ENCODE measurements around the gene EHD2. TPM values are rescaled to one million over a fixed set of nuclear protein-coding genes. Genes with fewer than 3 reads are reported as not detected.

EHD2 gene
- total and polyA plus RNA-seq, 3 experiments from 2014 or later: 0.07 TPM; not detected in 2

- Mint-ChIP-seq H3K4me1 (peaks cover 19 to 26% (median 21%) of the 10 kb centered on the region in 3 donors), H3K36me3 (peaks cover 5 to 70% (median 17%) of the 10 kb centered on the region in 3 donors), H3K27me3 (no peaks in the 10 kb centered on the region), H3K27ac (no peak overlapping the region), H3K9me3 (no peaks in the 10 kb centered on the region), H3K4me3 (no peak overlapping the region)
- H3K9me3 ChIP-seq (ENCODE audit: low read length): no peaks in the 10 kb centered on the region
- no peaks in the 10 kb centered on the region for H3K27me3 ChIP-seq (ENCODE audit: insufficient read depth, low read length, poor library complexity, severe bottlenecking)
- no peak for DNase-seq
- H3K36me3 ChIP-seq (ENCODE audit: insufficient read depth, low read length): peaks cover 71% of the 10 kb centered on the region
- H3K4me1 ChIP-seq (ENCODE audit: insufficient read depth, low read length): peaks cover 35% of the 10 kb centered on the region
- H3K4me3 ChIP-seq (ENCODE audit: low read length): no peak overlapping the region
- H3K27ac ChIP-seq (ENCODE audit: low read depth, low read length): no peak overlapping the region
- ChIA-PET CTCF (interaction anchor here (1.0 kb wide), 1 partner anchor 17 kb away, joined by 3 read pairs; no protein-coding TSS in a partner anchor), POLR2A (no interaction called here)
Measured at GRCh38 chr19:47750752-47751151, 37.5 kb downstream of the EHD2 start.

GRCh38 chr19:47752440-47753211, 39.4 kb downstream of the EHD2 start:
- H3K9me3 Mint-ChIP-seq: no peaks in the 10 kb centered on the region
- H3K4me1 Mint-ChIP-seq: peaks cover 14 to 19% (median 16%) of the 10 kb centered on the region in 3 donors
- H3K36me3 Mint-ChIP-seq: peaks cover 5 to 82% (median 20%) of the 10 kb centered on the region in 3 donors

DNA sequence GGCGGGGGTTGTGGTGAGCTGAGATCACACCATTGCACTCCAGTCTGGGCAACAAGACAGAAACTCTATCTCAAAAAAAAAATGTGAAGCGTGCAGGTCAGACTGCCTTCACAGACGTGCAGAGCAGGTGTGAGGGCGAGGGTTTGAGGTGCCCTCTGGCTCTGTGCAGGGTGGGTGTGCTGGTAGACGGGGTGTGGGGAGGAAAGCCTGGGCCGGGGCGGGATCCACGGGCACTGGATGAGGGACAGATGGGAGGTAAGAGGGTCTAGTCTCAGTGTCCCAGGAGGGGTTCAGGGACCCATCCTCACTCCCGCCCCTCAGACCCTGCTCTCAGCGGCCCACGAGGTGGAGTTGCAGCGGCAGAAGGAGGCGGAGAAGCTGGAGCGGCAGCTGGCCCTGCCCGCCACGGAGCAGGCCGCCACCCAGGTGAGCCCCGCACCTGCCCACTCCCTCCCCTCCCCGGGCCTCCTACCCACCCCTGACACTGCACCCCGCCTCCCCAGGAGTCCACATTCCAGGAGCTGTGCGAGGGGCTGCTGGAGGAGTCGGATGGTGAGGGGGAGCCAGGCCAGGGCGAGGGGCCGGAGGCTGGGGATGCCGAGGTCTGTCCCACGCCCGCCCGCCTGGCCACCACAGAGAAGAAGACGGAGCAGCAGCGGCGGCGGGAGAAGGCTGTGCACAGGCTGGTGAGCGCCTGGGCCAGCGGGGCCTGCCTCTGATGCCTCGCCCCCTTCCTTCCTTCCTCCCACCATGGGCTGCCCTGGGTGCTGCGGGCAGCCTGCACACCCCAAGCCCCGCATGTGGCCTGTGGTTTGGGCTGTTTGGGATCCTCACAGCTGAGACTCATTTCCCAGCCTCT, 41.2 kb downstream of the EHD2 start:
- ChIA-PET POLR2A (interaction anchor here (1.9 kb wide), 1 partner anchor 9 kb away, joined by 7 read pairs; the partner anchor contains the start of gene NOP53), CTCF (no interaction called here)
- H3K4me3 Mint-ChIP-seq: peak overlapping the region in 1 of 7 donors; percentile 24
- Histone ChIP-seq H3K4me1 (ENCODE audit: insufficient read depth, low read length) (peaks cover 7% of the 10 kb centered on the region), H3K4me3 (ENCODE audit: low read length) (no peak overlapping the region), H3K27ac (ENCODE audit: low read depth, low read length) (no peak overlapping the region), H3K9me3 (ENCODE audit: low read length) (no peaks in the 10 kb centered on the region), H3K27me3 (ENCODE audit: insufficient read depth, low read length, poor library complexity, severe bottlenecking) (no peaks in the 10 kb centered on the region), H3K36me3 (ENCODE audit: insufficient read depth, low read length) (peaks cover 70% of the 10 kb centered on the region)
- peaks cover 0 to 3% (median 0%) of the 10 kb centered on the region in 5 donors for H3K9me3 Mint-ChIP-seq
- no peaks in the 10 kb centered on the region for H3K27me3 Mint-ChIP-seq
- peaks cover 9 to 84% (median 24%) of the 10 kb centered on the region in 3 donors for H3K36me3 Mint-ChIP-seq
- H3K27ac Mint-ChIP-seq: peak overlapping the region in 1 of 8 donors; percentile 54
- no peak for DNase-seq
- H3K4me1 Mint-ChIP-seq: peaks cover 1 to 5% (median 5%) of the 10 kb centered on the region in 3 donors

More at GRCh38 chr19:47752440-47753211, 39.4 kb downstream of the EHD2 start:
- peak overlapping the region in 1 of 7 donors; percentile 27 for H3K4me3 Mint-ChIP-seq
- Histone ChIP-seq H3K36me3 (ENCODE audit: insufficient read depth, low read length) (peaks cover 79% of the 10 kb centered on the region), H3K27me3 (ENCODE audit: insufficient read depth, low read length, poor library complexity, severe bottlenecking) (no peaks in the 10 kb centered on the region), H3K27ac (ENCODE audit: low read depth, low read length) (no peak overlapping the region), H3K9me3 (ENCODE audit: low read length) (no peaks in the 10 kb centered on the region), H3K4me3 (ENCODE audit: low read length) (no peak overlapping the region), H3K4me1 (ENCODE audit: insufficient read depth, low read length) (peaks cover 23% of the 10 kb centered on the region)
- ChIA-PET POLR2A (no interaction called here), CTCF (no interaction called here)
- DNase-seq: no peak
- no peaks in the 10 kb centered on the region for H3K27me3 Mint-ChIP-seq
- peak overlapping the region in 1 of 8 donors; percentile 33 for H3K27ac Mint-ChIP-seq

DNA sequence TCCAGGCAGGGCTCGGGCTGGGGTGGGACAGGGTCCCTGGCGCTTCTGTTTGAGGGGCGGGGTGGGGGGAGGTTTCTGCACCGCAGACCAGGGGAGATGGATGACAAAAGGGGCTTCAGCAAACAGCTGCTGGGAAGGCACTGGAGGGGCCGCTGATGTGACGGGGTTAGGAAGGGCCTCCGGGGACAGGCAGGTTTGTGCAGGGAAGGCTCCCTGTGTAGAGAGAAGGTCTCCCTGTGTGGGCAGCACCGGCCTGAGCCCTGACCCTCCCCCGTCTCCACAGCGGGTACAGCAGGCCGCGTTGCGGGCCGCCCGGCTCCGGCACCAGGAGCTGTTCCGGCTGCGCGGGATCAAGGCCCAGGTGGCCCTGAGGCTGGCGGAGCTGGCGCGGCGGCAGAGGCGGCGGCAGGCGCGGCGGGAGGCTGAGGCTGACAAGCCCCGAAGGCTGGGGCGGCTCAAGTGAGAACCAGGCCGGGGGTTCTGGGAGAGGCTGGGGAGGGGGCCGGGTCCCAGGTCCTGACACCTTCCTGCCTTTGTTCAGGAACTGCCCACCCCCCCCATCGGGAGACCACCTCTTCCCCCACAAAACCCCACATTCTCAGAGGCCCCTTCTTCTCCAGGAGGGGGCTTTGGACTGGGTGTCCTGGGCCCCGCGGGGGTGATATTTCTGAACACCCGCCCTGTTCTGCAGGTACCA, 42.0 kb downstream of the EHD2 start:
- H3K4me3 Mint-ChIP-seq: no peak overlapping the region
- H3K4me3 ChIP-seq (ENCODE audit: low read length): no peak overlapping the region
- H3K9me3 ChIP-seq (ENCODE audit: low read length): no peaks in the 10 kb centered on the region
- CTCF ChIA-PET: no interaction called here
- H3K36me3 ChIP-seq (ENCODE audit: insufficient read depth, low read length): peaks cover 63% of the 10 kb centered on the region
- peaks cover 0 to 5% (median 3%) of the 10 kb centered on the region in 3 donors for H3K4me1 Mint-ChIP-seq
- no peaks in the 10 kb centered on the region for H3K4me1 ChIP-seq (ENCODE audit: insufficient read depth, low read length)
- DNase-seq: no peak
- POLR2A ChIA-PET: interaction anchor here (1.9 kb wide), 1 partner anchor 10 kb away, joined by 7 read pairs; the partner anchor contains the start of gene NOP53
- peaks cover 9 to 77% (median 24%) of the 10 kb centered on the region in 3 donors for H3K36me3 Mint-ChIP-seq
- peaks cover 0 to 3% (median 0%) of the 10 kb centered on the region in 5 donors for H3K9me3 Mint-ChIP-seq
- H3K27ac Mint-ChIP-seq: no peak overlapping the region
- H3K27me3 ChIP-seq (ENCODE audit: insufficient read depth, low read length, poor library complexity, severe bottlenecking): no peaks in the 10 kb centered on the region
- H3K27me3 Mint-ChIP-seq: no peaks in the 10 kb centered on the region
- H3K27ac ChIP-seq (ENCODE audit: low read depth, low read length): no peak overlapping the region

- no peak for DNase-seq
- peaks cover 0 to 3% (median 0%) of the 10 kb centered on the region in 5 donors for H3K9me3 Mint-ChIP-seq
- no peaks in the 10 kb centered on the region for H3K27me3 Mint-ChIP-seq
- H3K4me1 Mint-ChIP-seq: peaks cover 0 to 5% (median 0%) of the 10 kb centered on the region in 3 donors
- no peak overlapping the region for H3K27ac Mint-ChIP-seq
- no peaks in the 10 kb centered on the region for H3K27me3 ChIP-seq (ENCODE audit: insufficient read depth, low read length, poor library complexity, severe bottlenecking)
- no peak overlapping the region for H3K27ac ChIP-seq (ENCODE audit: low read depth, low read length)
- H3K4me3 Mint-ChIP-seq: no peak overlapping the region
- no peaks in the 10 kb centered on the region for H3K9me3 ChIP-seq (ENCODE audit: low read length)
- H3K36me3 Mint-ChIP-seq: peaks cover 9 to 72% (median 22%) of the 10 kb centered on the region in 3 donors
- ChIA-PET POLR2A (interaction anchor here (1.9 kb wide), 1 partner anchor 11 kb away, joined by 7 read pairs; the partner anchor contains the start of gene NOP53), CTCF (no interaction called here)
- no peak overlapping the region for H3K4me3 ChIP-seq (ENCODE audit: low read length)
- H3K4me1 ChIP-seq (ENCODE audit: insufficient read depth, low read length): no peaks in the 10 kb centered on the region
- H3K36me3 ChIP-seq (ENCODE audit: insufficient read depth, low read length): peaks cover 55% of the 10 kb centered on the region
Measured at GRCh38 chr19:47755762-47756626, 42.8 kb downstream of the EHD2 start.

DNA sequence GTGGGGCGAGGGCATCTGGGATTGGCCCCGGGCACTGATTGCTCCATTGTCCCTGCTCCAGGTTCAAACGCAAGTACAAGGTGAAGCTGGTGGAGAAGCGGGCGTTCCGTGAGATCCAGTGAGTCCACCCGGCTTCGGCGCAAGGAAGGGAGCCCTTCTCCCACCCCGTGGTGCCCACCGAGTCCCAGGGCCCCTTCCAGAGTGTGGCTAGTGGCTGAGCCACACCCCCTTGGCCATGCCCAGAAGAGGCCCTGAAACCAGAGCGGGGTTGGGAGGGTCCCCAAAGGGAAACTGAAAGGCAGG, 43.4 kb downstream of the EHD2 start:
- H3K9me3 ChIP-seq (ENCODE audit: low read length): no peaks in the 10 kb centered on the region
- no peak overlapping the region for H3K27ac ChIP-seq (ENCODE audit: low read depth, low read length)
- H3K36me3 Mint-ChIP-seq: peaks cover 9 to 66% (median 22%) of the 10 kb centered on the region in 3 donors
- no peak overlapping the region for H3K27ac Mint-ChIP-seq
- peaks cover 0 to 5% (median 0%) of the 10 kb centered on the region in 3 donors for H3K4me1 Mint-ChIP-seq
- peaks cover 49% of the 10 kb centered on the region for H3K36me3 ChIP-seq (ENCODE audit: insufficient read depth, low read length)
- CTCF ChIA-PET: no interaction called here
- H3K27me3 ChIP-seq (ENCODE audit: insufficient read depth, low read length, poor library complexity, severe bottlenecking): no peaks in the 10 kb centered on the region
- no peaks in the 10 kb centered on the region for H3K4me1 ChIP-seq (ENCODE audit: insufficient read depth, low read length)
- H3K4me3 Mint-ChIP-seq: no peak overlapping the region
- POLR2A ChIA-PET: interaction anchor here (1.1 kb wide), 1 partner anchor 12 kb away, joined by 3 read pairs; the partner anchor contains the start of gene NOP53
- H3K4me3 ChIP-seq (ENCODE audit: low read length): no peak overlapping the region
- peaks cover 0 to 3% (median 0%) of the 10 kb centered on the region in 5 donors for H3K9me3 Mint-ChIP-seq
- DNase-seq: no peak
- no peaks in the 10 kb centered on the region for H3K27me3 Mint-ChIP-seq

All from CD8-positive, alpha-beta memory T cell (primary cell).